K562 (cell line): ENCODE data around the gene ZNF618. TPM values are rescaled to one million over a fixed set of nuclear protein-coding genes. Genes with fewer than 3 reads are reported as not detected.

ENCODE experiments used
- ATAC-seq: fragments of 200-7000 bp; cut with Tn5 transposase; 3 replicates; pipeline ENCODE4 v1.9.1; 2020; ENCODE audit warnings: moderate library complexity
- BruUV-seq: library from RNA; stranded (reverse); fragments of 400-500 nt; replicated peaks from 2 replicates; lab custom pipeline; 2021; lab: Mats Ljungman, UMichigan
- CTCF ChIA-PET: fragments of 300-600 bp; formaldehyde crosslinking; extraction: SDS; loops from one replicate; lab custom pipeline; 2021; ENCODE audit warnings: low intra/inter-chr PET ratio; lab: Yijun Ruan, JAX
- POLR2A ChIA-PET: fragments of 300-600, 350-650 bp; sonication (Branson Sonifier 250); formaldehyde crosslinking; extraction: SDS; loops from one replicate; lab custom pipeline; 2021; ENCODE audit warnings: antibody characterized with exemption, inconsistent platforms; lab: Yijun Ruan, JAX
- DNase-seq, 4 experiments: peaks; one replicate each; pipeline versions ENCODE4 v3.0.0 to v3.0.0-alpha.2; 2011 to 2018; ENCODE audit warnings: low spot score in 3 of 4, mixed read lengths in 3 of 4; ENCODE audit errors: extremely low read depth in 1 of 4
- FAIRE-seq: peaks from 2 replicates; lab custom pipeline; 2011; peaks lifted over from hg19 to GRCh38; lab: Jason Lieb, UNC
- H2AFZ ChIP-seq: 2 replicates; pipeline ENCODE4 v1.6.0; 2011; ENCODE audit warnings: low read depth, low read length, control low read depth, inconsistent platforms
- H3K27ac ChIP-seq: fragments of 200-600 bp; 3 replicates; pipeline ENCODE4 v1.8.0; 2011; ENCODE audit warnings: low read depth, mild to moderate bottlenecking, control low read depth, inconsistent platforms, low read length, moderate library complexity, mixed read lengths; ENCODE audit errors: extremely low read depth
- H3K27me3 ChIP-seq, 2 experiments: fragments of 300-600 bp in 1 of 2; 2 replicates in 1 of 2; 3 replicates in 1 of 2; pipeline versions ENCODE4 v1.6.0 to v1.8.0; 2011; ENCODE audit warnings: inconsistent platforms in 2 of 2, low read length in 2 of 2, mild to moderate bottlenecking in 1 of 2, mixed read lengths in 1 of 2, moderate library complexity in 1 of 2; ENCODE audit not compliant: control insufficient read depth in 2 of 2, insufficient read depth in 2 of 2
- H3K36me3 ChIP-seq: fragments of 300-600 bp; 3 replicates; pipeline ENCODE4 v1.8.0; 2011; ENCODE audit warnings: mild to moderate bottlenecking, low read length, inconsistent platforms; ENCODE audit not compliant: control insufficient read depth, insufficient read depth
- H3K4me1 ChIP-seq, 2 experiments: fragments of 200-600 bp in 1 of 2; replicated peaks in 1 of 2; 2 replicates in 1 of 2; 3 replicates in 1 of 2; pipeline versions ENCODE4 v1.5.1 to v1.8.0; 2011; ENCODE audit warnings: inconsistent platforms in 2 of 2, low read length in 2 of 2, mild to moderate bottlenecking in 1 of 2, mixed read lengths in 1 of 2, moderate library complexity in 1 of 2; ENCODE audit not compliant: control insufficient read depth in 2 of 2, insufficient read depth in 2 of 2
- H3K4me2 ChIP-seq: 2 replicates; pipeline ENCODE4 v1.6.1; 2011; ENCODE audit warnings: low read length, control low read depth, inconsistent platforms, mixed read lengths; ENCODE audit not compliant: insufficient read depth
- H3K4me3 ChIP-seq: fragments of 200-600 bp; sonication (generic), shearing (Covaris generic); 2 replicates; pipeline ENCODE4 v1.5.1; 2016; ENCODE audit warnings: control low read depth, inconsistent platforms
- H3K79me2 ChIP-seq: fragments of 200-600 bp; 3 replicates; pipeline ENCODE4 v1.8.0; 2011; ENCODE audit warnings: low read length, inconsistent platforms; ENCODE audit not compliant: control insufficient read depth, insufficient read depth
- H3K9ac ChIP-seq, 2 experiments: 2 replicates each; pipeline versions ENCODE4 v1.6.0 to v1.6.1; 2011; ENCODE audit warnings: low read depth in 2 of 2, low read length in 2 of 2, control low read depth in 1 of 2, inconsistent platforms in 1 of 2, mild to moderate bottlenecking in 1 of 2, mixed read lengths in 1 of 2; ENCODE audit not compliant: insufficient read depth in 1 of 2
- H3K9me1 ChIP-seq: one replicate; pipeline ENCODE4 v1.6.0; 2011; ENCODE audit warnings: inconsistent platforms, mild to moderate bottlenecking, low read length, moderate library complexity; ENCODE audit not compliant: control insufficient read depth, insufficient read depth
- H3K9me3 ChIP-seq: replicated peaks from 2 replicates; pipeline ENCODE4 v1.5.1; 2011; ENCODE audit warnings: low read depth, low read length, inconsistent platforms; ENCODE audit not compliant: control insufficient read depth, insufficient read depth
- H4K20me1 ChIP-seq: replicated peaks from 2 replicates; pipeline ENCODE4 v1.6.1; 2011; ENCODE audit warnings: low read length, inconsistent platforms, mixed read lengths; ENCODE audit not compliant: control insufficient read depth, insufficient read depth
- PURB ChIP-seq: sonication (generic); formaldehyde crosslinking; IDR thresholded peaks from 2 replicates; pipeline ENCODE4 v1.9.0; 2021; ENCODE audit warnings: low read depth, mild to moderate bottlenecking, missing genetic modification reagents
- TAL1 ChIP-seq: fragments of 450-650 bp; IDR thresholded peaks from 2 replicates; pipeline ENCODE4 v1.6.1; 2016; ENCODE audit warnings: mild to moderate bottlenecking
- ZFP36 ChIP-seq: fragments of 150-350 bp; IDR thresholded peaks from 2 replicates; pipeline ENCODE4 v1.6.1; 2018; ENCODE audit warnings: low read length, low read depth; ENCODE audit not compliant: partially characterized antibody
- whole genome bisulfite sequencing: fragments of 100-300 bp; shearing (Covaris generic); methylation state at CpG from one replicate; pipeline ENCODE4 v1.1.6; 2016; ENCODE audit warnings: low coverage, mixed read lengths; ENCODE audit not compliant: insufficient coverage; ENCODE audit errors: missing lambda C conversion rate; 5-methylcytosine and 5-hydroxymethylcytosine counted together
- in situ Hi-C: fragments of 300-500 bp; cut with MboI; formaldehyde crosslinking; loops from 4 replicates; pipeline ENCODE4 v1.15.0; 2018; ENCODE audit warnings: inconsistent platforms, mixed read lengths
- intact Hi-C: fragments of 100-400 bp; cut with micrococcal nuclease; formaldehyde crosslinking; loops from 2 replicates; pipeline ENCODE4 v1.14.2; 2022
- polyA plus RNA-seq, 8 experiments: library from polyadenylated mRNA; depleted of rRNA in 4 of 8; stranded (reverse) in 5 of 8; unstranded in 3 of 8; fragments of >200 nt; fragmentation: Nextera tagmentation in 2 of 8; fragmentation: Illumina TruSeq in 1 of 8; extraction: Ambion mirVana in 2 of 8; extraction: Trizol in 1 of 8; gene quantifications; 2 replicates each; pipeline versions ENCODE4 v1.2.1 to v1.2.3, GENCODE V29; 2011 to 2014; ENCODE audit warnings: inconsistent platforms in 1 of 8, missing spikeins in 1 of 8
- total RNA-seq, 7 experiments: library from RNA; depleted of rRNA in 6 of 7; stranded (reverse); fragments of >200 nt in 6 of 7; fragmentation: Illumina TruSeq in 2 of 7; extraction: Trizol in 2 of 7; gene quantifications; 2 replicates each; pipeline versions ENCODE4 v1.2.1 to v1.2.3, GENCODE V29; 2011 to 2021; ENCODE audit warnings: low replicate concordance in 1 of 7
- TF ChIP-seq, protein P1 (sequence below): fragments of 250-450 bp; sonication (Bioruptor Pico); IDR thresholded peaks from 2 replicates; pipeline ENCODE4 v1.4.0; 2020

ZNF618 gene
- total and polyA plus RNA-seq, 9 of the 15 experiments (the other 6 are each of a cell fraction or from before 2014, with no cell fraction given), result 0.08 to 13.7 (median 3.4) TPM

- H3K27ac ChIP-seq, result no peak overlapping the region
- no peak for DNase-seq
- H2AFZ ChIP-seq, result no peak overlapping the region
- no peaks in the 10 kb centered on the region for H3K79me2 ChIP-seq
- H3K9me1 ChIP-seq, result no peaks in the 10 kb centered on the region
- no peak overlapping the region for H3K4me3 ChIP-seq
- TF ChIP-seq PURB (no peak), ZFP36 (peak; percentile 77), TAL1 (no peak)
- TF ChIP-seq, protein P1, sequence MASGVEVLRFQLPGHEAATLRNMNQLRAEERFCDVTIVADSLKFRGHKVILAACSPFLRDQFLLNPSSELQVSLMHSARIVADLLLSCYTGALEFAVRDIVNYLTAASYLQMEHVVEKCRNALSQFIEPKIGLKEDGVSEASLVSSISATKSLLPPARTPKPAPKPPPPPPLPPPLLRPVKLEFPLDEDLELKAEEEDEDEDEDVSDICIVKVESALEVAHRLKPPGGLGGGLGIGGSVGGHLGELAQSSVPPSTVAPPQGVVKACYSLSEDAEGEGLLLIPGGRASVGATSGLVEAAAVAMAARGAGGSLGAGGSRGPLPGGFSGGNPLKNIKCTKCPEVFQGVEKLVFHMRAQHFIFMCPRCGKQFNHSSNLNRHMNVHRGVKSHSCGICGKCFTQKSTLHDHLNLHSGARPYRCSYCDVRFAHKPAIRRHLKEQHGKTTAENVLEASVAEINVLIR (CRISPR knock-in tag), result no peak
- TF ChIP-seq, all 486 proteins: peak for 1
- 0% methylated on average over 4 of the region's 4 CpGs for WGBS
- no peak for ATAC-seq
- Histone ChIP-seq H3K27me3 (peaks cover 4 to 25% of the 10 kb centered on the region in 2 experiments; a peak in 3 of 5 replicates), H3K9ac (no peak overlapping the region), H4K20me1 (no peaks in the 10 kb centered on the region), H3K9me3 (no peaks in the 10 kb centered on the region), H3K36me3 (no peaks in the 10 kb centered on the region), H3K4me2 (no peak overlapping the region), H3K4me1 (peaks cover 5 to 6% of the 10 kb centered on the region in 2 experiments; a peak in 4 of 5 replicates)
- CTCF ChIA-PET, result no interaction called here
- BruUV-seq, result no TSS peak
- FAIRE-seq, result no peak
- intact Hi-C loops, result loop anchor here (5.0 kb wide), 1 partner anchor 338 kb away; no protein-coding TSS in a partner anchor
- in situ Hi-C loops, result no loop called here
- POLR2A ChIA-PET, result no interaction called here
Measured at GRCh38 chr9:114075602-114076001, 199.5 kb downstream of the ZNF618 start.
